HL-60 (cell line): Measurements from ENCODE around the gene TTN.

ENCODE experiments used
- DNase-seq, 2 experiments: peaks; one replicate each; pipeline ENCODE4 v3.0.0-alpha.2; 2010 to 2020; ENCODE audit warnings: low read depth in 1 of 2, low spot score in 1 of 2
- H3K27ac ChIP-seq: fragments of 250-450 bp; sonication (Bioruptor Pico); replicated peaks from 2 replicates; pipeline ENCODE4 v1.5.1; 2020; ENCODE audit warnings: mild to moderate bottlenecking, moderate library complexity
- H3K27me3 ChIP-seq: fragments of 250-450 bp; sonication (Bioruptor Pico); 2 replicates; pipeline ENCODE4 v1.5.1; 2021; ENCODE audit warnings: mild to moderate bottlenecking, moderate library complexity; ENCODE audit not compliant: insufficient read depth, poor library complexity, severe bottlenecking
- H3K4me3 ChIP-seq: replicated peaks from 2 replicates; pipeline ENCODE4 v1.5.1; 2011; ENCODE audit warnings: mild to moderate bottlenecking, control low read depth, low read length; ENCODE audit not compliant: insufficient read depth
- GABPA ChIP-seq: IDR thresholded peaks from 2 replicates; pipeline ENCODE4 v1.6.1; 2012; ENCODE audit warnings: low read depth
- POLR2AphosphoS5 ChIP-seq: IDR thresholded peaks from 2 replicates; pipeline ENCODE4 v1.6.1; 2012; ENCODE audit warnings: low read depth
- SPI1 ChIP-seq: IDR thresholded peaks from 2 replicates; pipeline ENCODE4 v1.6.1; 2012; ENCODE audit warnings: low read depth, mild to moderate bottlenecking, borderline replicate concordance
- TF ChIP-seq, protein P1 (sequence below): IDR thresholded peaks from 2 replicates; pipeline ENCODE4 v1.6.1; 2012; ENCODE audit warnings: low read depth; ENCODE audit not compliant: insufficient replicate concordance
- TF ChIP-seq, protein P2 (sequence below): IDR thresholded peaks from one replicate; pipeline ENCODE4 v1.5.1; 2011; ENCODE audit warnings: low read length, control low read depth, inconsistent platforms; ENCODE audit not compliant: insufficient read depth

TTN gene

DNA sequence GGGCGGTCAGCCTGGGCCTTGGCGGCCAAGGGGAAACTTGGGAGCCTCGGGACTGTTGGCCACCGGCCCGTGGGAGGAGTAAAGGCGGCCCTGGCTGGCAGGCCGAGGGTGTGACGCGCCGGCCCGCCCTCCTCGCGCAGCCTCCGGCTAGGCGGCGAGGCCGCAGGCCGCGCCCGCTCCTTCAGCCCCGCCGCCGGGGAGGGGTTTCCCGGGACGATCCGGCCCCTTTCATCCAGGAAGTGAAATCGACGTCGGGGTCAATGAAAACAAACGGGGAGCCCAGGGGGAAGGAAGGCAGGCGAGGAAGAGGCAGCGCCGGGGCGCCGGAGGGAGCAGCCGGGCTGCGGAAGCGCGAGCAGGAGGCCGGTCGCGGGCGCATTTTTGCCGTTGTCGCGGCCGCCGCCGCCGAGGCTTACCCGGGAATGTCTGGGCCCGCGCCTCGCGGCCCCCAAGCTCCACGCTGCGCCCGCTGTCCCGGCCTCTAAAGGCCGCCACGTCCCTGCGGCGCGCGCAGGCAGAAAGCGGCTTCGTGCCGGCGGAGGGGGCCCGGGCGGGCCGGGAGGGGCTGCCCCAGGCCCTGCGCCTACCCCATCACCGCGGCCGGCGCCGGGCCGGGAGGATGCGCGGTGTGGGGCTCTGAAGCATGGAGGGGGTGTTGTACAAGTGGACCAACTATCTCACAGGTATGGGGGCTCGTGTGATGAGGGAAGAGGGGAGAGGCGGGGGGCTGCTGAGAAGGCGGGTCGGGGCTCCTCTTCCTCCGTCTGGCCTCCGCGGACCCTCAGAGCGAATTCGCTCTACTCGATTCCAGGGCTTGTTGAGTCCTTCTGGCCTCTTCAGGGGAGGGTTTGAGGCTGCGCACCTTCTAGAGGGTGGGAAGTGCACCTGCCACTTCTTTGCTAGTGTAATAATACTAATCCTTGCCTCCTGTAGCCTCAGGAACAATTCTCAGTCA, 326.7 kb downstream of the TTN start, which contains the start of gene PLEKHA3:
PLEKHA3 (plus strand) TSS at position 231 of the 955 bp plus-strand sequence; CDS start at position 644, 413 bp downstream.
- H3K27ac ChIP-seq, result peak within 1 kb of the TSS; percentile 71
- peak within 1 kb of the TSS; percentile 71 for H3K4me3 ChIP-seq
- peak; percentile 47 to 93 for DNase-seq
- TF ChIP-seq, protein P1, sequence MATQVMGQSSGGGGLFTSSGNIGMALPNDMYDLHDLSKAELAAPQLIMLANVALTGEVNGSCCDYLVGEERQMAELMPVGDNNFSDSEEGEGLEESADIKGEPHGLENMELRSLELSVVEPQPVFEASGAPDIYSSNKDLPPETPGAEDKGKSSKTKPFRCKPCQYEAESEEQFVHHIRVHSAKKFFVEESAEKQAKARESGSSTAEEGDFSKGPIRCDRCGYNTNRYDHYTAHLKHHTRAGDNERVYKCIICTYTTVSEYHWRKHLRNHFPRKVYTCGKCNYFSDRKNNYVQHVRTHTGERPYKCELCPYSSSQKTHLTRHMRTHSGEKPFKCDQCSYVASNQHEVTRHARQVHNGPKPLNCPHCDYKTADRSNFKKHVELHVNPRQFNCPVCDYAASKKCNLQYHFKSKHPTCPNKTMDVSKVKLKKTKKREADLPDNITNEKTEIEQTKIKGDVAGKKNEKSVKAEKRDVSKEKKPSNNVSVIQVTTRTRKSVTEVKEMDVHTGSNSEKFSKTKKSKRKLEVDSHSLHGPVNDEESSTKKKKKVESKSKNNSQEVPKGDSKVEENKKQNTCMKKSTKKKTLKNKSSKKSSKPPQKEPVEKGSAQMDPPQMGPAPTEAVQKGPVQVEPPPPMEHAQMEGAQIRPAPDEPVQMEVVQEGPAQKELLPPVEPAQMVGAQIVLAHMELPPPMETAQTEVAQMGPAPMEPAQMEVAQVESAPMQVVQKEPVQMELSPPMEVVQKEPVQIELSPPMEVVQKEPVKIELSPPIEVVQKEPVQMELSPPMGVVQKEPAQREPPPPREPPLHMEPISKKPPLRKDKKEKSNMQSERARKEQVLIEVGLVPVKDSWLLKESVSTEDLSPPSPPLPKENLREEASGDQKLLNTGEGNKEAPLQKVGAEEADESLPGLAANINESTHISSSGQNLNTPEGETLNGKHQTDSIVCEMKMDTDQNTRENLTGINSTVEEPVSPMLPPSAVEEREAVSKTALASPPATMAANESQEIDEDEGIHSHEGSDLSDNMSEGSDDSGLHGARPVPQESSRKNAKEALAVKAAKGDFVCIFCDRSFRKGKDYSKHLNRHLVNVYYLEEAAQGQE, result no peak
- TF ChIP-seq, protein P2, sequence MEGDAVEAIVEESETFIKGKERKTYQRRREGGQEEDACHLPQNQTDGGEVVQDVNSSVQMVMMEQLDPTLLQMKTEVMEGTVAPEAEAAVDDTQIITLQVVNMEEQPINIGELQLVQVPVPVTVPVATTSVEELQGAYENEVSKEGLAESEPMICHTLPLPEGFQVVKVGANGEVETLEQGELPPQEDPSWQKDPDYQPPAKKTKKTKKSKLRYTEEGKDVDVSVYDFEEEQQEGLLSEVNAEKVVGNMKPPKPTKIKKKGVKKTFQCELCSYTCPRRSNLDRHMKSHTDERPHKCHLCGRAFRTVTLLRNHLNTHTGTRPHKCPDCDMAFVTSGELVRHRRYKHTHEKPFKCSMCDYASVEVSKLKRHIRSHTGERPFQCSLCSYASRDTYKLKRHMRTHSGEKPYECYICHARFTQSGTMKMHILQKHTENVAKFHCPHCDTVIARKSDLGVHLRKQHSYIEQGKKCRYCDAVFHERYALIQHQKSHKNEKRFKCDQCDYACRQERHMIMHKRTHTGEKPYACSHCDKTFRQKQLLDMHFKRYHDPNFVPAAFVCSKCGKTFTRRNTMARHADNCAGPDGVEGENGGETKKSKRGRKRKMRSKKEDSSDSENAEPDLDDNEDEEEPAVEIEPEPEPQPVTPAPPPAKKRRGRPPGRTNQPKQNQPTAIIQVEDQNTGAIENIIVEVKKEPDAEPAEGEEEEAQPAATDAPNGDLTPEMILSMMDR, result no peak
- peak; percentile 56; the same call in 1 of the 2 replicates for TF ChIP-seq POLR2AphosphoS5
- TF ChIP-seq SPI1, result peak; percentile 38; the same call in 1 of the 2 replicates
- TF ChIP-seq GABPA, result peak; percentile 63; the same call in 1 of the 2 replicates
- H3K27me3 ChIP-seq, result no peaks in the 10 kb centered on the region

DNA sequence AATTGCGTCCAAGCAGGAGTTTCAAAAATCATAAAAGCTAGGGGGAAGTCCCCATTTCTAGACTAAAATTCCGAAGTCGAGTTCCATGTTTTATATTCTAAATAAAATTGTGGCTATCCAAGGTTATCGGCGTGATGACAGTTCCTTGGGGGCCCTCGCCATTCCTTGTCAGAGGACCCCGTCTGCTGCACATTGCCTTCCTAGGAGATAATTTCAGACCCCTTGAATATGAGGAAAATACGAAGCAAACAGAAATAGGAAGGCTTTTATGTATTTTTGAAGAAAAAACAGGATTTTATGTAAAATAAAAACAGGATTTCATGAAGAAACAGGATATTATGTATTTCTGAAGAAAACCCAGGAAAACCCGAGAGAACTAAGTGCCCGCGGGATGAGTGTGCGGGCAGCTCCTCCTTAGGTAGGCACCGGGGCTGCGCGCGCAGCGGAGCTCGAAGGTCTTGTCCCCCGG, 327.4 kb downstream of the TTN start:
- no peak for TF ChIP-seq SPI1
- no peak for TF ChIP-seq POLR2AphosphoS5
- TF ChIP-seq, protein P1, result no peak
- TF ChIP-seq, protein P2, result no peak
- no peak for TF ChIP-seq GABPA
- H3K4me3 ChIP-seq, result peak overlapping the region; percentile 71
- no peaks in the 10 kb centered on the region for H3K27me3 ChIP-seq
- DNase-seq, result no peak
- peak overlapping the region; percentile 71 for H3K27ac ChIP-seq

DNA sequence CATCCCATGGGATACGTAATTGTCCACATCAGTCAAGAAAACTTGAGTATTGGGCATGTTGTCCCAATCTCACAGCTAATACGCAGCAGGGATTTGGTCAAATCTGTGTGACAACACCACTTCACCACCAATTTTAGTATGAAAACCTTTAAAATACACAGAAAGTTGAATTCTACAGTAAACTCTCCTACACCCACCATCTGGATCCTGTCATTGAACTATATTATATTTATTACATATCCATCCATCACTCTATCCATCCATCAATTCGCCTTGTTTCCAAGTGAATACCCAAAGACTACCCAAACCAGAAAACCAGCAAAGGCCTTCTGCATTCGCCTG, 328.0 kb downstream of the TTN start:
- Histone ChIP-seq H3K4me3 (peak overlapping the region; percentile 85; the same call in 1 of the 2 replicates), H3K27ac (no peak overlapping the region; the same call in 1 of the 2 replicates), H3K27me3 (no peaks in the 10 kb centered on the region)
- TF ChIP-seq GABPA, result peak; percentile 17; the same call in 1 of the 2 replicates
- TF ChIP-seq, protein P1, result no peak
- DNase-seq, result no peak
